GM12874 (cell line): ENCODE results near the gene IPPK.

ENCODE experiments used
- CTCF ChIP-seq: IDR thresholded peaks from 2 replicates; pipeline ENCODE4 v1.5.1; 2011; ENCODE audit warnings: low read depth, mild to moderate bottlenecking, control low read depth, low read length, moderate library complexity; ENCODE audit not compliant: insufficient read depth

IPPK gene

DNA sequence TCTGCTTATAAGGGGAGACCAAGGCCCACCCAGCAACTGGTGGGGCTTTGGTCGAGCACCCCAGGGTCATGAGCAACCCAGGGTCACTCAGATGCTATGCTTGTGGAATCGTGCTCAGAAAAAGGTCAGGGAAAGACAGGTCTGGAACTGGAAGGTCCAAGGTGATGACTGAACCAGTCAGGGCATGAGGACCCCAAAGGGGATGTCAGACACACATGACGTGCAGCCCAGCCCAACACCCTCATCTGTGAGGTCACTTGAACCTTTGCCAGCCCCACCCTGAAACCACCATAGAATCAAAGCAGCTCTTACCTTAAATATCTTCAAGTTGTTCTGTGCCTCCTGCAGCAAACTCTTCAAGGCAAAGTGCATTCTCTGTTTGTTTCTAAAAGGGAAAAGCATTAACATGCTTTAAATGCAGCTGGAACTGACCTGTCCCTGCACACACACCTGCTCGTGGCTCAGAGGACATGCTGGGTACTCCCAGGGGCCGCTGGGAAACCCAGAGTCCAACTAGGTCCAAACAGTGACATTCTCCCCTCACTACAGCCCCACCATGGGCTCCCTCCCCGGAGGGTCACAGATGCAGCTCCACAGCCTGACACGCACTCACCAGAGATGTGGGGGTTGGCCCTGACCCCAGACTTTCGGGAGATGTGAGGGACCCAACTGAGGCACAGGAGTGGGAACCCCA lies 29.4 kb downstream of the IPPK start:
- TF ChIP-seq CTCF: no peak

GRCh38 chr9:92639791-92640271 lies 30.1 kb downstream of the IPPK start:
- no peak for TF ChIP-seq CTCF

DNA sequence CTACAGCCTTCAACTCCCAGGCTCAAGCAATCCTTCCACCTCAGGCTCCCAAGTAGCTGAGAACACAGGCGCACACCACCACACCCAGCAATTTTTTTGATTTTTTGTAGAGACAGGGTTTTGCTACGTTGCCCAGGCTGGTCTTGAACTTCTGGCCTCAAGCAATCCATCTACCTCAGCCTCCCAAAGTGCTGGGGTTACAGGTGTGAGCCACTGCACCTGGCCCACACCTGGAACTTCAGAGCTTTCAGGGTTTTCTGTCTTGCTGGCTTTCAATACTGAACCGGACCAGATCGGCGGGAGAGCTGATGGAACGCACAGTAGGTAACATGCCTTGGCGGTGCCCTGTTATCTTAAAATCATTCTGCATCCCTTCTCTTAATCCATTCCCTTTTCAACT lies 30.8 kb downstream of the IPPK start:
- no peak for TF ChIP-seq CTCF

- TF ChIP-seq CTCF: no peak
Observed at GRCh38 chr9:92638621-92639101, 31.3 kb downstream of the IPPK start.

- TF ChIP-seq CTCF: no peak
Observed at GRCh38 chr9:92637886-92638620, 31.9 kb downstream of the IPPK start.

DNA sequence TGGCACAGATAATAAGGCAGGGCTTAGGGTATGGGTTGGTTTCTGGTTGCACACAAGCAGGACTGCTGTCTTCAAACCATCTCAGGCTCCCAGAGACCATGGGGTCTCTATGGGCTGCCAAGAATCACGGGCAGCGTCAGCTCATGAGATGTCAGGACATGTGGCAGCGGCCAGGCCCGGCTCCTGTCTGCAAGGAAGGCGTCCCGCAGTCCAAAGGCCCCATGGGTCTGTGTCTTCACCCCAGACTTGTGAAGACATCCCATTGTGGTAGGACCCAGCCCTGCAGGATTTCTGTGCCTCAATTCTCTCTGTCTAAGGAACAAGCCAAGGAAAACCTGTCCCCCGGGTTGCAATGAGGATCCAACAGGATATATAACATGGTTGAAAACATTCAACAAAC lies 32.6 kb downstream of the IPPK start:
- no peak for TF ChIP-seq CTCF

- TF ChIP-seq CTCF: no peak
Observed at GRCh38 chr9:92636627-92637026, 33.3 kb downstream of the IPPK start.
